ENCODE measurements around the gene LRP6. TPM values are rescaled to one million over a fixed set of nuclear protein-coding genes. Genes with fewer than 3 reads are reported as not detected.

The LRP6 gene
- total and polyA plus RNA-seq, 2 of the 8 experiments (the other 6 are each of a cell fraction or from before 2014, with no cell fraction given) = 53.6 to 73.2 TPM

GRCh38 chr12:12219664-12220063 lies 47.2 kb downstream of the LRP6 start:
- peaks cover 4% of the 10 kb centered on the region; the same call in 1 of the 2 replicates for H3K79me1 ChIP-seq (ENCODE audit: low read depth, low read length)
- POLR2A ChIA-PET (ENCODE audit: partially characterized antibody) = interaction anchor here (3.1 kb wide), 1 partner anchor 48 kb away, joined by 9 read pairs; the partner anchor contains the start of gene LRP6
- H3K4me1 ChIP-seq (replicated peaks in 1 of 4; ENCODE audit: control insufficient read depth in 3 of 4, insufficient read depth in 4 of 4, low read length in 3 of 4) = peaks cover 2 to 7% (median 3%) of the 10 kb centered on the region in 4 experiments; a peak in 4 of 7 replicates
- no peak overlapping the region for H4K8ac ChIP-seq (ENCODE audit: extremely low read depth, insufficient read depth, low read length)
- H3K4me3 ChIP-seq (ENCODE audit: extremely low read depth in 1 of 4, insufficient read depth in 2 of 4, low read depth in 3 of 4, low read length in 4 of 4) = no peak overlapping the region
- no peak overlapping the region for H2BK5ac ChIP-seq (ENCODE audit: low read depth, low read length)
- H2AK5ac ChIP-seq (ENCODE audit: low read depth, low read length) = no peak overlapping the region
- H3K9ac ChIP-seq (replicated peaks in 1 of 4; ENCODE audit: extremely low read depth in 1 of 4, low read depth in 3 of 4, low read length in 3 of 4) = no peak overlapping the region
- peaks cover 23 to 99% of the 10 kb centered on the region in 2 experiments; a peak in 3 of 4 replicates for H3K79me2 ChIP-seq (ENCODE audit: control insufficient read depth in 1 of 2, insufficient read depth in 2 of 2, low read length in 2 of 2)
- peaks cover 13% of the 10 kb centered on the region in 2 experiments for H4K20me1 ChIP-seq (replicated peaks in 1 of 2; ENCODE audit: control insufficient read depth in 1 of 2, insufficient read depth in 2 of 2, low read length in 2 of 2)
- no peak overlapping the region for H3K23ac ChIP-seq (ENCODE audit: insufficient read length)
- no peak overlapping the region for H3K27ac ChIP-seq (ENCODE audit: low read depth, low read length)
- H3K36me3 ChIP-seq (ENCODE audit: control insufficient read depth in 2 of 4, insufficient read depth in 4 of 4, low read length in 3 of 4) = no peaks in the 10 kb centered on the region
- CTCF ChIA-PET (ENCODE audit: partially characterized antibody) = interaction anchor here (0.5 to 1.3 kb wide), 2 partner anchors 109 to 344 kb away, joined by 4 to 7 read pairs; no protein-coding TSS in a partner anchor
- H3K27me3 ChIP-seq (replicated peaks in 1 of 4; ENCODE audit: control insufficient read depth in 3 of 4, extremely low read depth in 1 of 4, insufficient read depth in 3 of 4, low read length in 3 of 4) = no peaks in the 10 kb centered on the region
- H3K4me2 ChIP-seq (ENCODE audit: insufficient read depth in 1 of 2, low read depth in 2 of 2, low read length in 2 of 2) = no peak overlapping the region
- no peak overlapping the region for H2BK120ac ChIP-seq (replicated peaks; ENCODE audit: low read depth, low read length)
- DNase-seq (ENCODE audit: low read depth in 1 of 2, low spot score in 2 of 2) = no peak
- H2BK20ac ChIP-seq (ENCODE audit: low read length) = no peak overlapping the region
- no peak overlapping the region for H4K91ac ChIP-seq (replicated peaks; ENCODE audit: insufficient read length, low read length)
- H3K14ac ChIP-seq (ENCODE audit: insufficient read length) = no peak overlapping the region
- no peak overlapping the region for H4K5ac ChIP-seq (ENCODE audit: insufficient read length, low read depth, low read length)
- H2AFZ ChIP-seq (ENCODE audit: low read length) = no peak overlapping the region
- no peak overlapping the region for H2BK12ac ChIP-seq (ENCODE audit: low read depth, low read length)
- no peak overlapping the region for H3K4ac ChIP-seq (replicated peaks; ENCODE audit: insufficient read length, low read depth, low read length)
- no peak overlapping the region for H2BK15ac ChIP-seq (ENCODE audit: low read length)
- no peak for FAIRE-seq
- no peaks in the 10 kb centered on the region for H3K9me3 ChIP-seq (ENCODE audit: insufficient read depth in 2 of 2, low read depth in 1 of 2, low read length in 1 of 2)
- H3K23me2 ChIP-seq (ENCODE audit: low read depth, low read length) = no peaks in the 10 kb centered on the region
- no peak overlapping the region for H3K18ac ChIP-seq (ENCODE audit: extremely low read depth, low read length)
- no peak overlapping the region for H3K56ac ChIP-seq (replicated peaks; ENCODE audit: insufficient read length, low read depth, low read length)
- WGBS, 2 experiments (ENCODE audit: extremely low coverage in 1 of 2, insufficient coverage in 1 of 2, insufficient read length in 1 of 2, insufficient replicate concordance in 2 of 2, low coverage in 1 of 2, low lambda C conversion rate in 2 of 2, missing lambda C conversion rate in 1 of 2) = 89% methylated on average over 9 of the region's 9 CpGs; no CpG with 5 or more reads in 1 of the 2 experiments
- TF ChIP-seq TAF7 (optimal IDR thresholded peaks at IDR 0.05; ENCODE audit: borderline replicate concordance, low read depth, low read length) (no peak), TAF1 (IDR thresholded peaks at IDR 0.05; ENCODE audit: low read depth, low read length) (no peak), BRCA1 (IDR thresholded peaks at IDR 0.05; ENCODE audit: low read depth, low read length) (no peak), MAFK (IDR thresholded peaks at IDR 0.05; ENCODE audit: low read depth, low read length) (no peak), KDM5A (IDR thresholded peaks at IDR 0.05; ENCODE audit: low read length) (no peak)

Data from H1 (cell line).